Activated CD8-positive, alpha-beta memory T cell treated with anti-CD3 and anti-CD28 coated beads, Interleukin-2, amount 50 U/mL, for 4 hours (primary cell): ENCODE results near the gene CHMP3.
"Not testable (repeated sequence)": the region's sequence is repeated elsewhere in the genome, so short reads cannot be mapped to it uniquely, and the experiment has no call there.

Experiments
- DNase-seq: peaks from one replicate; pipeline ENCODE4 v3.0.0-alpha.2; 2020

The CHMP3 gene

GRCh38 chr2:86500325-86501083, 62.7 kb downstream of the CHMP3 start:
- no peak for DNase-seq

- DNase-seq, result no peak
Measured at GRCh38 chr2:86499326-86499725, 63.9 kb downstream of the CHMP3 start.

- DNase-seq, result no peak
Measured at GRCh38 chr2:86498468-86499260, 64.6 kb downstream of the CHMP3 start.

DNA sequence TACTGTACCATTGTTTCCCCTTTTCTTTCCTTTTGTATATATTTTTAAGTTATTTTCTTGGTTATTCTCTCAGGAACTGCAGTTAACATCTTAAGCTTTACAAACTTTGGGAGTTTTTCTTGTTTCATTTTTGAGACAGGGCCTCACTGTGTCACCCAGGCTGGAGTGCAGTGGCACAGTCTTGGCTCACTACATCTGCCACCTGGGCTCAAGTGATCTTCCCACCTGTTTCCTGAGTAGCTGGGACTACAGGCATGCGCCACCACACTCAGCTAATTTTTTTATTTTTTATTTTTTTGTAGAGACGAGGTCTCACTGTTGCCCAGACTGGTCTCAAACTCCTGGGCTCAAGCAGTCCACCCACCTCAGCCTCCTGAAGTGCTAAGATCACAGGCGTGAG, 66.9 kb downstream of the CHMP3 start:
- not testable (repeated sequence) for DNase-seq

DNA sequence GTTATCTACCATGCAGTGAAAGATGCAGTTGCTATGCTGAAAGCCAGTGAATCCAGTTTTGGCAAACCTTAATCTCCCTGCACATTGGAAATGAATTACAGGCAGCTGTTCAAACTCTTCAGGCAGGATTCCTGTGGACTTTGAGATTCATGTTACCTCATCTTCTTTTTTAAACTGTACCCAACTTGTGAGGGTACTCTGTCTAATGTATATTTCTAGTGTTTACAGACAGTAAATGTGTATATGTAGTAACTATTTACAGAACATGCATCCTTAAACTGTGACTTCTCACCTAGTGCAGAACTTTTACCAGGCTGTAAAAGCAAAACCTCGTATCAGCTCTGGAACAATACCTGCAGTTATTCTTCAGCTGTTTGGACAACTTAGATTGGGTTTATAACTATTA, 71.2 kb downstream of the CHMP3 start:
- DNase-seq, result no peak

DNA sequence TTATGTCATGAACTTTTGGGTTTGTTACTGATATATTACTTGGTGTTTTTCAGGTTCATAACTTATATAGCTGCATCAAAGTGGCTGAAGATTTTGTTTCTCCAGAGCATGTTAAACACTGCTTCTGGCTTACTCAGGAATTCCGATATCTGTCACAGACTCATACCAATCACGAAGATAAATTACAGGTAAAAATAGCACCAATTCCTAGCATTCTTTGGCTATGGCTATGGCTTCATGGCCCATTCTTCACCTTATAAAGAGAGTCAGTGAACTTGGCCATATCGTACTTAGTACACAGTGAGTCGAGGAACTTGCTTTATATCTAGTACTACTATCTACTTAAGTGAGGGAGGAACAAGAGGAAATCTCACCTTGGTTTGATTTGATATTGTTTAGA, 72.2 kb downstream of the CHMP3 start:
- no peak for DNase-seq

GRCh38 chr2:86490245-86490644, 73.0 kb downstream of the CHMP3 start:
- DNase-seq, result no peak

GRCh38 chr2:86489542-86489941, 73.7 kb downstream of the CHMP3 start:
- no peak for DNase-seq

DNA sequence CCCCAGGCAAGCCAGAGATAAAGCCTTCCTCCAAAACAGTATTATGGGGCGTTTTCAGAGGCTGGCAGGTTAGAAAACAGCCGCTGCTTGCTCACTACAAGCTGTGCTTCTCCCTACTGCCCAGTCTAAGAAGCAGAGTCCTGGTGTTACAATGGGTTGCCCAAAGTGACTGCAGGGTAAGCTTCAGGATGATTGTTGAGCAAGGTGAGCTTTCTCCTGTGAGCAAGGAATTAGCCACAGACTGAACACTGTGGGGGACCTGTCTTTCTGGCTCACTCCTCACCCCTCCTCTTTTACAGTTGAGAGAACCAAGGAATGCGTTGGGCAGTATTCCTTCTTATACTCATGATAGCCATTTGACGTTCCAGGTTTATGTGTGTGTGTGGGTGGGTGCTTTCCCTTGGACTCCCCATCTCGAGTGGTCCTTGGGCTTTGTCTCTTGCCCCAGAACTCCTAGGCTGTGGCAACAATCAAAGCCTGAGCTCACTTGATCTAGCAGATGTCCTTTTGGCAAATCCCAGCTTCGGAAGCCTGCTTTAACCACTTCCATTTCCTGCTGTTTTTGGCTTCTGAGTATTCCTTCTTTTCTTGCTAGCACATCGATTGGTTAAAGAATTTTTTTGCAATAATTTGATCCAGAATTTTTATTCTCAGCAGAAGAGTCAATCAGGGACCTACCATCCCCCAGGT, 74.5 kb downstream of the CHMP3 start:
- DNase-seq, result no peak

DNA sequence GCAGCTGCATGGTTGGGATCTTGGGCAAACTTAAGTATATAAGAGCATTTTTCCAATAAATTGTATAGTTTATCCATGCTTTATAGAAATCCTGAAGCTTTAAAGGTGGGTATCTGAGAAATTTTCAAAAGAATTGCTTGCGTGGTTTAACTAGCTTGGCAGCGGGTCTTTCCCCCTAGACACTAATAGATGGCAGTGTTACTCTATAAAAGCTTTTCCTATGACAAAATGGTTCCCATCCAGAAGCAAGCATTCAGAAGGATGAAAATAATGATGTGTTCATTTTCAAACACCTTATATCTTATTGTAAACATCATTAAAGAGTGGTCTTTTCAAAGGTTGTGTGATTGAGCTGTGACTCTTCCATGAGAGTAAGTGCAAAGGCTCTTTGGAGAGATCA, 76.2 kb downstream of the CHMP3 start:
- no peak for DNase-seq

- no peak for DNase-seq
Measured at GRCh38 chr2:86485802-86486201, 77.4 kb downstream of the CHMP3 start.

DNA sequence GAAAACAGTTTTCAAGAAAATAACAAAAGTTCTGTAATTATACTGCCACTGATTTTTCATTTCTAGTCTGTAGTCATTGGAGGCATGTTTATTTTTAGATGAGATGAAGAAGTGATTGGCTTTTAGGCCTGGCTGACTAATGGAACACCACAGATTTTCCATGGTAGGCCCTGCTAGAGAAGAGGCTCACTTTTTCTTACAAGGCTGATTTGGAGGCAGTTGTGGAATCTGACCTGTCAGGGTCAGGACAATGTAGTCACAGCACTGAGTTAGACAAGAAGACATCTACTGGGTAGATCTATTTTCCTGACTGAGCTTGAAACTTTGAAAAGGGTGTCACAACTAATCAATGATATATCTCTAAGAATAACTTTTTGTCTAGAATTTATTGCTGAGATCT, 78.1 kb downstream of the CHMP3 start:
- no peak for DNase-seq

GRCh38 chr2:86484385-86484784, 78.9 kb downstream of the CHMP3 start:
- no peak for DNase-seq

DNA sequence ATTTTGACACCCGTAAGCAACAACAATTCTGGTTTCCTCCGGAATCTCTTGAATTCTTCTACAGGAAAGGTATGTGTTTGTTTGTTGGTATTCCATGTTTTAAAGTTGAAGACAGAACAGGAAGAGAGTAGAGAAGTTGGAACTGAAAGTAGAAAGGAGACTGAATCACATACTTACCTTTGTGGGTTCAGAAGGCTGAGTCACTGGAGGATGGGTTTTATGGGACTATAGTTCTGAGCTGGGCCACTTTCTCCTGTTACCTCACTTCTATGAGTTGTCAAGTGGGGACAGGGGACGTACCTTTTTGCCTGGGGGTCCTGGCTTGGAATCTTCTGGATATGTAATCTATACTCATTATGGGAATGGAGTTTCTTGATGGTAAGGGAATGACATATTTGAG, 81.2 kb downstream of the CHMP3 start:
- no peak for DNase-seq

- DNase-seq, result no peak
Measured at GRCh38 chr2:86480105-86480504, 83.1 kb downstream of the CHMP3 start.

DNA sequence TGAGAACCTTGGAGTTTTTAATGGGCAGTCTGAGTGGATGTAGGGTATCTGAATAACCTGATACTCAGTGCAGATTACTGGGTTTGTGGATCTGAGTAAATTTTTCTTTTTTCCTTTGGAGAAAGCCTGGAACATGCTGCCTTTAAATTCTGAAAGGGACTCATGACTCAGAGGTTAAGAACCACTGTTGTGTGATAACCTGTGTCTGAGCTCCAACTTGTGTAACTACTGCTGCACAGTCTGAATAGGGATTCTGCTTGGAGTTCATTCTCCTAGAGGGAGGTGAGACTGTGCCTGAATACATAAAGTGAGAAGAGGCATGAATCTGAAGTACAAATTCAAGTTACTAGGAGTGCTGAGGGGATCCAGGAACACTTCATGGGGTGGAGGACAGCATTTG, 85.9 kb downstream of the CHMP3 start:
- DNase-seq, result no peak

GRCh38 chr2:86476918-86477317, 86.3 kb downstream of the CHMP3 start:
- no peak for DNase-seq

GRCh38 chr2:86476092-86476491, 87.2 kb downstream of the CHMP3 start:
- no peak for DNase-seq

DNA sequence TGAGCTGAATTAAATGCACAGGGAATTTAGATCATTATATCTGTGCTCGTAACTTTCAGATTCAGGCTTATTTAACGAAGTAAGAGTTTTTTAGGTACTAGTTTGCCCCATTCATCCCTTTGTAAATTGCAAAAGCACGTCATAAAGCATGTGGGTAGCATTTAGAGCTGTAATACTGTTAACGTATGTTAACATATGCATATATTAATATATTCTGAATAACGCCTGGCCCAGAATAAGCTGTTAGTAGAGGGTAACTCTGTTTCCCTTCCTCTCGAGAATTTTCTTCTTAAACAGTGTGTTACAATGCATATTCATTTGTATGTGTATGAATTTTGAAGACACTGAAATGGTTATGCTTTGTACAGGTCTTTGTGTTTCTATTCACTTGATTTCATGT, 91.6 kb downstream of the CHMP3 start:
- no peak for DNase-seq

DNA sequence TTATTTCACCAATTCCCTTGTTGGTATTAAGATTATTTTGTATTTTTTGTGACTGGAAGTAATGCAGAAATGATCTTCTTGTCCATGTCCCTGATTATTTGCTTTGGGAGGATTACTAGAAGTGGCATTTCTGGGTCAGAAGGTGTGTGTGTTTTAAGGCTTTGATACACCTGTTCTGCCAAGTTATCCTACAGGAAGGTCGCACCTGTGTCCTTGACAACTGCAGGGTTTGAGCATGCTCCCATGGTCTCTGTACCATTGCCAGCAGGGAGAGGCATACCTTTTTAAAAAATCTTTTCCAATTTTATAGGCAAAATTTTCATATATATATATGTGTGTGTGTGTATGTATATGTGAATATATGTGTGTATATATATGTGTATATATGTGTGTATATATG, 92.4 kb downstream of the CHMP3 start:
- DNase-seq, result no peak

GRCh38 chr2:86468162-86469033, 94.8 kb downstream of the CHMP3 start:
- DNase-seq, result no peak

GRCh38 chr2:86466306-86466705, 96.9 kb downstream of the CHMP3 start:
- no peak for DNase-seq

DNA sequence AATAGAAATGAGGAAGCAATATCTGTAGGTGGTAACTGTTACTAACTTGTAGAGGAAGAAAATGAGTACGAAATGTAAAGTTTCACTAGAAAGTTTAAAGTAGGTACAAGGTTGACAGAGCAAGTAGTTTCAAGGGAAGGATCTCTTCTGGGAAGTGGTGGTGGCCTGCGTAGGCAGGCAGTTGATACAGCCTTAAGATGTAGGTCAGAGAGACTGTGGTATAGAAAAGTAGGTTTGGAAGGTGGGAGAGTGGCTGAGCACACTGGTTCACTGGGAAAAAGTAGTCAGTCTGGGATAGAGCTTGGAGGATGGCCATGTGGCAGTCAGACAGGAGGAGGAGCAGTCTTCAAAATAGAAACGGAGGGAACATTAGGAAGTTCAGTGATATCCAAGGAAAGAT, 98.6 kb downstream of the CHMP3 start:
- no peak for DNase-seq
